K562 (cell line): ENCODE data around the gene TP53I13. TPM values are rescaled to one million over a fixed set of nuclear protein-coding genes. Genes with fewer than 3 reads are reported as not detected.

ENCODE experiments used
- ATAC-seq: fragments of 200-7000 bp; cut with Tn5 transposase; 3 replicates; pipeline ENCODE4 v1.9.1; 2020; ENCODE audit warnings: moderate library complexity
- BruUV-seq: library from RNA; stranded (reverse); fragments of 400-500 nt; replicated peaks from 2 replicates; lab custom pipeline; 2021; lab: Mats Ljungman, UMichigan
- CTCF ChIA-PET: fragments of 300-600 bp; formaldehyde crosslinking; extraction: SDS; loops from one replicate; lab custom pipeline; 2021; ENCODE audit warnings: low intra/inter-chr PET ratio; lab: Yijun Ruan, JAX
- POLR2A ChIA-PET: fragments of 300-600, 350-650 bp; sonication (Branson Sonifier 250); formaldehyde crosslinking; extraction: SDS; loops from one replicate; lab custom pipeline; 2021; ENCODE audit warnings: antibody characterized with exemption, inconsistent platforms; lab: Yijun Ruan, JAX
- DNase-seq, 4 experiments: peaks; one replicate each; pipeline versions ENCODE4 v3.0.0 to v3.0.0-alpha.2; 2011 to 2018; ENCODE audit warnings: low spot score in 3 of 4, mixed read lengths in 3 of 4; ENCODE audit errors: extremely low read depth in 1 of 4
- FAIRE-seq: peaks from 2 replicates; lab custom pipeline; 2011; peaks lifted over from hg19 to GRCh38; lab: Jason Lieb, UNC
- H2AFZ ChIP-seq: 2 replicates; pipeline ENCODE4 v1.6.0; 2011; ENCODE audit warnings: low read depth, low read length, control low read depth, inconsistent platforms
- H3K27ac ChIP-seq: fragments of 200-600 bp; 3 replicates; pipeline ENCODE4 v1.8.0; 2011; ENCODE audit warnings: low read depth, mild to moderate bottlenecking, control low read depth, inconsistent platforms, low read length, moderate library complexity, mixed read lengths; ENCODE audit errors: extremely low read depth
- H3K27me3 ChIP-seq, 2 experiments: fragments of 300-600 bp in 1 of 2; 2 replicates in 1 of 2; 3 replicates in 1 of 2; pipeline versions ENCODE4 v1.6.0 to v1.8.0; 2011; ENCODE audit warnings: inconsistent platforms in 2 of 2, low read length in 2 of 2, mild to moderate bottlenecking in 1 of 2, mixed read lengths in 1 of 2, moderate library complexity in 1 of 2; ENCODE audit not compliant: control insufficient read depth in 2 of 2, insufficient read depth in 2 of 2
- H3K36me3 ChIP-seq: fragments of 300-600 bp; 3 replicates; pipeline ENCODE4 v1.8.0; 2011; ENCODE audit warnings: mild to moderate bottlenecking, low read length, inconsistent platforms; ENCODE audit not compliant: control insufficient read depth, insufficient read depth
- H3K4me1 ChIP-seq, 2 experiments: fragments of 200-600 bp in 1 of 2; replicated peaks in 1 of 2; 2 replicates in 1 of 2; 3 replicates in 1 of 2; pipeline versions ENCODE4 v1.5.1 to v1.8.0; 2011; ENCODE audit warnings: inconsistent platforms in 2 of 2, low read length in 2 of 2, mild to moderate bottlenecking in 1 of 2, mixed read lengths in 1 of 2, moderate library complexity in 1 of 2; ENCODE audit not compliant: control insufficient read depth in 2 of 2, insufficient read depth in 2 of 2
- H3K4me2 ChIP-seq: 2 replicates; pipeline ENCODE4 v1.6.1; 2011; ENCODE audit warnings: low read length, control low read depth, inconsistent platforms, mixed read lengths; ENCODE audit not compliant: insufficient read depth
- H3K4me3 ChIP-seq: fragments of 200-600 bp; sonication (generic), shearing (Covaris generic); 2 replicates; pipeline ENCODE4 v1.5.1; 2016; ENCODE audit warnings: control low read depth, inconsistent platforms
- H3K79me2 ChIP-seq: fragments of 200-600 bp; 3 replicates; pipeline ENCODE4 v1.8.0; 2011; ENCODE audit warnings: low read length, inconsistent platforms; ENCODE audit not compliant: control insufficient read depth, insufficient read depth
- H3K9ac ChIP-seq, 2 experiments: 2 replicates each; pipeline versions ENCODE4 v1.6.0 to v1.6.1; 2011; ENCODE audit warnings: low read depth in 2 of 2, low read length in 2 of 2, control low read depth in 1 of 2, inconsistent platforms in 1 of 2, mild to moderate bottlenecking in 1 of 2, mixed read lengths in 1 of 2; ENCODE audit not compliant: insufficient read depth in 1 of 2
- H3K9me1 ChIP-seq: one replicate; pipeline ENCODE4 v1.6.0; 2011; ENCODE audit warnings: inconsistent platforms, mild to moderate bottlenecking, low read length, moderate library complexity; ENCODE audit not compliant: control insufficient read depth, insufficient read depth
- H3K9me3 ChIP-seq: replicated peaks from 2 replicates; pipeline ENCODE4 v1.5.1; 2011; ENCODE audit warnings: low read depth, low read length, inconsistent platforms; ENCODE audit not compliant: control insufficient read depth, insufficient read depth
- H4K20me1 ChIP-seq: replicated peaks from 2 replicates; pipeline ENCODE4 v1.6.1; 2011; ENCODE audit warnings: low read length, inconsistent platforms, mixed read lengths; ENCODE audit not compliant: control insufficient read depth, insufficient read depth
- FOS ChIP-seq: IDR thresholded peaks from 3 replicates; pipeline ENCODE4 v1.6.1; 2011; ENCODE audit not compliant: insufficient read length; ENCODE audit errors: extremely low read depth
- PHF20 ChIP-seq: fragments of 450-650 bp; IDR thresholded peaks from 2 replicates; pipeline ENCODE4 v1.6.1; 2018; ENCODE audit not compliant: partially characterized antibody
- POLR2G ChIP-seq: fragments of 200-400 bp; formaldehyde crosslinking; IDR thresholded peaks from 2 replicates; pipeline ENCODE4 v1.6.1; 2017; ENCODE audit warnings: low read depth, mild to moderate bottlenecking, antibody characterized with exemption, low read length, moderate library complexity
- RBM14 ChIP-seq: fragments of 200-400 bp; formaldehyde crosslinking; IDR thresholded peaks from 2 replicates; pipeline ENCODE4 v1.6.1; 2018; ENCODE audit warnings: low read depth, mild to moderate bottlenecking, low read length, moderate library complexity, borderline replicate concordance; ENCODE audit not compliant: insufficient read depth
- STAT5B ChIP-seq: fragments of 250-450 bp; sonication (Bioruptor Pico); IDR thresholded peaks from 2 replicates; pipeline ENCODE4 v1.8.0; 2021; ENCODE audit warnings: mild to moderate bottlenecking, inconsistent platforms
- ZNF384 ChIP-seq: IDR thresholded peaks from 2 replicates; pipeline ENCODE4 v1.6.1; 2012; ENCODE audit warnings: low read depth, low read length, improper control_type of control experiment
- WGBS: fragments of 100-300 bp; shearing (Covaris generic); methylation state at CpG from one replicate; pipeline ENCODE4 v1.1.6; 2016; ENCODE audit warnings: low coverage, mixed read lengths; ENCODE audit not compliant: insufficient coverage; ENCODE audit errors: missing lambda C conversion rate; 5-methylcytosine and 5-hydroxymethylcytosine counted together
- in situ Hi-C: fragments of 300-500 bp; cut with MboI; formaldehyde crosslinking; loops from 4 replicates; pipeline ENCODE4 v1.15.0; 2018; ENCODE audit warnings: inconsistent platforms, mixed read lengths
- intact Hi-C: fragments of 100-400 bp; cut with micrococcal nuclease; formaldehyde crosslinking; loops from 2 replicates; pipeline ENCODE4 v1.14.2; 2022
- polyA plus RNA-seq, 8 experiments: library from polyadenylated mRNA; depleted of rRNA in 4 of 8; stranded (reverse) in 5 of 8; unstranded in 3 of 8; fragments of >200 nt; fragmentation: Nextera tagmentation in 2 of 8; fragmentation: Illumina TruSeq in 1 of 8; extraction: Ambion mirVana in 2 of 8; extraction: Trizol in 1 of 8; gene quantifications; 2 replicates each; pipeline versions ENCODE4 v1.2.1 to v1.2.3, GENCODE V29; 2011 to 2014; ENCODE audit warnings: inconsistent platforms in 1 of 8, missing spikeins in 1 of 8
- total RNA-seq, 7 experiments: library from RNA; depleted of rRNA in 6 of 7; stranded (reverse); fragments of >200 nt in 6 of 7; fragmentation: Illumina TruSeq in 2 of 7; extraction: Trizol in 2 of 7; gene quantifications; 2 replicates each; pipeline versions ENCODE4 v1.2.1 to v1.2.3, GENCODE V29; 2011 to 2021; ENCODE audit warnings: low replicate concordance in 1 of 7
- TF ChIP-seq, protein P1 (sequence below), 3 experiments: IDR thresholded peaks in 2 of 3; conservative IDR thresholded peaks in 1 of 3; 2 replicates each; pipeline ENCODE4 v1.5.1; 2011 to 2012; ENCODE audit warnings: low read length in 3 of 3, mild to moderate bottlenecking in 3 of 3, control low read depth in 2 of 3, improper control_type of control experiment in 1 of 3, inconsistent platforms in 1 of 3, low read depth in 1 of 3, mixed read lengths in 1 of 3, moderate library complexity in 1 of 3; ENCODE audit not compliant: insufficient read depth in 2 of 3

The TP53I13 gene
- total and polyA plus RNA-seq, 9 of the 15 experiments (the other 6 are each of a cell fraction or from before 2014, with no cell fraction given) = 0.08 to 28.3 (median 9.1) TPM

DNA sequence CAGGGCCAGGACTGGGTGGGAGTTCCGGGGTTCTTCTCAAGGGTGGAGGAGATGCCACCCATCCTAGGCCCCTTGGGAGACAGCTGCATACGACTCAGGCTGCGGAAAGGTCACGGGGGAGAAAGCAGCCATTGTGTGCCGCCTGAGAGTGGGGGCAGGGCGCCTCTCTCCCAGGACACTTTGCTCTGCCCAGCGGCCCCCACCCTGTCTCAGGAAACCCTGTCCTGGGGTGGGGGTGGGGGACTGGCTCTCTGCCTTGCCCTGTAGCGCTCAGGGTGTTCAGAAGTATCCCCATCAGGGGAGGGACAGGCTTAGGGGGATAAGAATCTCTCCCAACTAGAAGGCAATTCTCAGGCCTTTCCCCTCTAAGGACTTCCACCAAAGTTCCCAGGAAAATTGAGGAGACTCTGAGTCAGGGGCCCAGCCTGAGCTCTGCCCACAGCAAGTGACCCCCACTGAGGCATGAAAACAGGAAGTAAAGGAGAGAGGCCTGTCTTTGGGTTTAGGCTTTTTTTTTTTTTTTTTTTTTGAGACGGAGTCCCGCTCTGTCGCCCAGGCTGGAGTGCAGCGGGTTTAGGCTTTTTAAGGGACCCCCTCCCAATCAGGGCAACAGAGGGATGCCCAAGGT is 16.1 kb downstream of the TP53I13 start:
- Histone ChIP-seq H3K27ac (no peak overlapping the region), H2AFZ (no peak overlapping the region), H4K20me1 (no peaks in the 10 kb centered on the region; the same call in 1 of the 2 replicates), H3K9me1 (peaks cover 2% of the 10 kb centered on the region), H3K9ac (peak overlapping the region in 1 of 2 experiments; percentile 75; a peak in 2 of 4 replicates), H3K4me1 (peaks cover 12 to 53% of the 10 kb centered on the region in 2 experiments), H3K4me2 (no peak overlapping the region), H3K36me3 (peaks cover 21% of the 10 kb centered on the region; the same call in 1 of the 3 replicates), H3K79me2 (peaks cover 24% of the 10 kb centered on the region), H3K9me3 (no peaks in the 10 kb centered on the region), H3K4me3 (no peak overlapping the region), H3K27me3 (no peaks in the 10 kb centered on the region)
- in situ Hi-C loops = no loop called here
- TF ChIP-seq PHF20 (no peak), ZNF384 (no peak), POLR2G (0 out of 2 replicates have a peak, but pooled peaks have one; percentile 4), STAT5B (no peak), RBM14 (no peak), FOS (no peak)
- TF ChIP-seq, protein P1, sequence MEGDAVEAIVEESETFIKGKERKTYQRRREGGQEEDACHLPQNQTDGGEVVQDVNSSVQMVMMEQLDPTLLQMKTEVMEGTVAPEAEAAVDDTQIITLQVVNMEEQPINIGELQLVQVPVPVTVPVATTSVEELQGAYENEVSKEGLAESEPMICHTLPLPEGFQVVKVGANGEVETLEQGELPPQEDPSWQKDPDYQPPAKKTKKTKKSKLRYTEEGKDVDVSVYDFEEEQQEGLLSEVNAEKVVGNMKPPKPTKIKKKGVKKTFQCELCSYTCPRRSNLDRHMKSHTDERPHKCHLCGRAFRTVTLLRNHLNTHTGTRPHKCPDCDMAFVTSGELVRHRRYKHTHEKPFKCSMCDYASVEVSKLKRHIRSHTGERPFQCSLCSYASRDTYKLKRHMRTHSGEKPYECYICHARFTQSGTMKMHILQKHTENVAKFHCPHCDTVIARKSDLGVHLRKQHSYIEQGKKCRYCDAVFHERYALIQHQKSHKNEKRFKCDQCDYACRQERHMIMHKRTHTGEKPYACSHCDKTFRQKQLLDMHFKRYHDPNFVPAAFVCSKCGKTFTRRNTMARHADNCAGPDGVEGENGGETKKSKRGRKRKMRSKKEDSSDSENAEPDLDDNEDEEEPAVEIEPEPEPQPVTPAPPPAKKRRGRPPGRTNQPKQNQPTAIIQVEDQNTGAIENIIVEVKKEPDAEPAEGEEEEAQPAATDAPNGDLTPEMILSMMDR (IDR thresholded peaks at IDR 0.05 in 2 of 3, conservative IDR thresholded peaks at IDR 0.05 in 1 of 3; ENCODE audit: insufficient read depth in 2 of 3, low read depth in 1 of 3, low read length in 3 of 3) = no peak
- WGBS = 51% methylated on average over 9 of the region's 12 CpGs
- CTCF ChIA-PET = interaction anchor here (0.6 to 0.8 kb wide), 2 partner anchors 33 to 349 kb away, joined by 3 read pairs; no protein-coding TSS in a partner anchor
- POLR2A ChIA-PET = no interaction called here
- no peak for ATAC-seq
- no TSS peak for BruUV-seq
- intact Hi-C loops = no loop called here
- DNase-seq = no peak
- no peak for FAIRE-seq
